HepG2 (cell line): ENCODE measurements around the gene CCT7. TPM values are rescaled to one million over a fixed set of nuclear protein-coding genes. Genes with fewer than 3 reads are reported as not detected.
A peak's percentile ranks its signal among the peaks of the same experiment; 100 is the strongest.

Source experiments
- FOXA1 ChIP-seq, 2 experiments: fragments of 450-650 bp in 1 of 2; sonication (generic) in 1 of 2; formaldehyde crosslinking in 1 of 2; IDR thresholded peaks; 2 replicates each; pipeline versions ENCODE4 v1.4.0 to v1.6.1; 2016 to 2020; ENCODE audit warnings: missing genetic modification reagents in 1 of 2
- FOXO4 ChIP-seq: sonication (generic); formaldehyde crosslinking; conservative IDR thresholded peaks from 2 replicates; pipeline ENCODE4 v1.8.1; 2023; ENCODE audit warnings: missing genetic modification reagents
- HCFC1 ChIP-seq: fragments of 150-350 bp; IDR thresholded peaks from 2 replicates; pipeline ENCODE4 v1.6.1; 2014; ENCODE audit warnings: low read depth, low read length
- KDM2A ChIP-seq: sonication (generic); formaldehyde crosslinking; IDR thresholded peaks from 2 replicates; pipeline ENCODE4 v1.4.0; 2020; ENCODE audit warnings: low read depth, missing genetic modification reagents, borderline replicate concordance
- MZF1 ChIP-seq: sonication (generic); formaldehyde crosslinking; IDR thresholded peaks from 2 replicates; pipeline ENCODE4 v1.8.1; 2023; ENCODE audit warnings: mild to moderate bottlenecking, missing genetic modification reagents, borderline replicate concordance
- NFE2L2 ChIP-seq: fragments of 150-350 bp; IDR thresholded peaks from 2 replicates; pipeline ENCODE4 v1.6.1; 2014; ENCODE audit warnings: low read length
- NR3C1 ChIP-seq: sonication (generic); formaldehyde crosslinking; IDR thresholded peaks from 2 replicates; pipeline ENCODE4 v1.4.0; 2020; ENCODE audit warnings: missing genetic modification reagents
- POLR2A ChIP-seq, 2 experiments: IDR thresholded peaks; 2 replicates each; pipeline ENCODE4 v1.6.1; 2011; ENCODE audit warnings: low read depth in 2 of 2, low read length in 2 of 2, mild to moderate bottlenecking in 1 of 2, moderate library complexity in 1 of 2; ENCODE audit not compliant: insufficient read depth in 1 of 2
- RCOR2 ChIP-seq: IDR thresholded peaks from 2 replicates; pipeline ENCODE4 v1.6.1; 2016; ENCODE audit warnings: missing biosample characterization, missing genetic modification reagents
- RFXANK ChIP-seq: IDR thresholded peaks from 2 replicates; pipeline ENCODE4 v1.6.1; 2016
- SIX4 ChIP-seq: sonication (generic); formaldehyde crosslinking; IDR thresholded peaks from 2 replicates; pipeline ENCODE4 v1.4.0; 2020; ENCODE audit warnings: missing genetic modification reagents
- SOX6 ChIP-seq, 2 experiments: fragments of 450-650 bp in 1 of 2; sonication (generic) in 1 of 2; formaldehyde crosslinking in 1 of 2; IDR thresholded peaks; 2 replicates each; pipeline versions ENCODE4 v1.4.0 to v1.6.1; 2017 to 2020; ENCODE audit warnings: antibody characterized with exemption in 1 of 2, mild to moderate bottlenecking in 1 of 2, missing genetic modification reagents in 1 of 2
- ZEB1 ChIP-seq: IDR thresholded peaks from 2 replicates; pipeline ENCODE4 v1.6.1; 2012; ENCODE audit warnings: mild to moderate bottlenecking, low read depth, inconsistent platforms; ENCODE audit not compliant: insufficient replicate concordance
- ZFX ChIP-seq: sonication (generic); formaldehyde crosslinking; IDR thresholded peaks from 2 replicates; pipeline ENCODE4 v1.4.0; 2020; ENCODE audit warnings: mild to moderate bottlenecking, low read depth, missing genetic modification reagents, moderate library complexity
- ZNF136 ChIP-seq: sonication (generic); formaldehyde crosslinking; IDR thresholded peaks from 2 replicates; pipeline ENCODE4 v1.8.1; 2022; ENCODE audit warnings: low read depth, mild to moderate bottlenecking, moderate library complexity, missing genetic modification reagents
- ZNF644 ChIP-seq: IDR thresholded peaks from 2 replicates; pipeline ENCODE4 v1.6.1; 2016; ENCODE audit warnings: low read depth
- ZNF790 ChIP-seq: sonication (generic); formaldehyde crosslinking; IDR thresholded peaks from 2 replicates; pipeline ENCODE4 v1.8.0; 2022; ENCODE audit warnings: missing genetic modification reagents, mild to moderate bottlenecking, borderline replicate concordance
- ZZZ3 ChIP-seq: sonication (generic); formaldehyde crosslinking; IDR thresholded peaks from 2 replicates; pipeline ENCODE4 v1.4.0; 2020; ENCODE audit warnings: missing genetic modification reagents, mild to moderate bottlenecking, borderline replicate concordance
- polyA plus RNA-seq, 8 experiments: library from polyadenylated mRNA; depleted of rRNA in 3 of 8; stranded (reverse) in 7 of 8; unstranded in 1 of 8; fragments of >200 nt; fragmentation: Illumina TruSeq in 4 of 8; extraction: Trizol in 4 of 8; gene quantifications; 2 replicates each; pipeline versions ENCODE4 v1.2.1 to v1.2.3, GENCODE V29; 2011 to 2016; ENCODE audit warnings: low read depth in 4 of 8, missing spikeins in 1 of 8, mixed read lengths in 1 of 8; ENCODE audit not compliant: insufficient read depth in 1 of 8
- total RNA-seq, 5 experiments: library from RNA; depleted of rRNA; stranded (reverse); fragments of >200 nt; fragmentation: Illumina TruSeq; extraction: Trizol; gene quantifications; 2 replicates each; pipeline ENCODE4 v1.2.3, GENCODE V29; 2016; ENCODE audit warnings: low read depth in 1 of 5
- TF ChIP-seq, protein P1 (sequence below): sonication (generic); formaldehyde crosslinking; IDR thresholded peaks from 2 replicates; pipeline ENCODE4 v1.9.0; 2021; ENCODE audit warnings: mild to moderate bottlenecking, missing genetic modification reagents
- TF ChIP-seq, protein P2 (sequence below): sonication (generic); formaldehyde crosslinking; IDR thresholded peaks from 2 replicates; pipeline ENCODE4 v1.4.0; 2020; ENCODE audit warnings: missing genetic modification reagents

The CCT7 gene
- total and polyA plus RNA-seq, 2 of the 13 experiments (the other 11 are each of a cell fraction or from before 2014, with no cell fraction given), result 347 to 517 TPM

DNA sequence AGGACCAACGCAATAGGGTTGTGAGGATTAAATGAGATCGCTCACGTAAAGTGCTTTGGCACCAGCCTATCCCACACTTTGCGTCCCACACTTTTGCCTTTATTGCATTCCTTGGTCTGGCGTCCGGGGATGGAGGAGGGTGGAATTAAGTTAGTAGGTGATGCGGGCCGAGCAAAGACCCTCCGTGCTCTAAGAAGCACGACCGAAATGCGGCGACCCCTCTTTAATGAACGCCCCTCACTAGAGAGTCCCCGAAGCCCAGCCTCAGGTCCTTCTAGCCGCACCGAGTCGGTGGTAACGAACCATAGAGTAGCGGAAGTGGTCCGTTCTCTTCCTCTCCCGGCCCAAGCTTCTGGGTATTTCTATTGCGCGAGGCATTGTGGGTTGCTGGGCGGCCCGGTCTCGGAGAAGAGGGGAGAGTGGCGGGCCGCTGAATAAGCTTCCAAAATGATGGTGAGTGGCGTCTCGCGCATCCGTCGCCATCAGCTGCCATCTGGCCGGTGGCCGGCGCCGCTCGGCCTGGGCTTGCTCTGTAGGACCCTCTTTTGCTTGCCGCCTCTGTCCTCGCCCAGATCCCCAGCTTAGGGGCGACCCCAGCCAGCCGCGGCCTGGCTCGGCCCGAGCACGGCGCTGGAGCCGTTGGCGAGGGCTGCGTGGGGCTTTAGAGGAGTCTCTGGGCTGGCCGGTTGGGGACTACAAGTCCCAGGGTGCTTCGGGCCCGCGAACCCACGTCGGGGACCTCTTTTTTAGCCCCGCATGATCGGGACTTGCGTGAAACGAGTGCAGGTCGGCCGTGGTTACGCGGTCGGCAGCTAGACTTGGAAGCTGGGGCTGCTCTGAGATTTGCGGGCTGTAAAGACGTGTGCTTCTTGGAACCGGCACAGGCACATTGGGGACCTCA lies at the start of gene CCT7 (continued):
- TF ChIP-seq, protein P1, sequence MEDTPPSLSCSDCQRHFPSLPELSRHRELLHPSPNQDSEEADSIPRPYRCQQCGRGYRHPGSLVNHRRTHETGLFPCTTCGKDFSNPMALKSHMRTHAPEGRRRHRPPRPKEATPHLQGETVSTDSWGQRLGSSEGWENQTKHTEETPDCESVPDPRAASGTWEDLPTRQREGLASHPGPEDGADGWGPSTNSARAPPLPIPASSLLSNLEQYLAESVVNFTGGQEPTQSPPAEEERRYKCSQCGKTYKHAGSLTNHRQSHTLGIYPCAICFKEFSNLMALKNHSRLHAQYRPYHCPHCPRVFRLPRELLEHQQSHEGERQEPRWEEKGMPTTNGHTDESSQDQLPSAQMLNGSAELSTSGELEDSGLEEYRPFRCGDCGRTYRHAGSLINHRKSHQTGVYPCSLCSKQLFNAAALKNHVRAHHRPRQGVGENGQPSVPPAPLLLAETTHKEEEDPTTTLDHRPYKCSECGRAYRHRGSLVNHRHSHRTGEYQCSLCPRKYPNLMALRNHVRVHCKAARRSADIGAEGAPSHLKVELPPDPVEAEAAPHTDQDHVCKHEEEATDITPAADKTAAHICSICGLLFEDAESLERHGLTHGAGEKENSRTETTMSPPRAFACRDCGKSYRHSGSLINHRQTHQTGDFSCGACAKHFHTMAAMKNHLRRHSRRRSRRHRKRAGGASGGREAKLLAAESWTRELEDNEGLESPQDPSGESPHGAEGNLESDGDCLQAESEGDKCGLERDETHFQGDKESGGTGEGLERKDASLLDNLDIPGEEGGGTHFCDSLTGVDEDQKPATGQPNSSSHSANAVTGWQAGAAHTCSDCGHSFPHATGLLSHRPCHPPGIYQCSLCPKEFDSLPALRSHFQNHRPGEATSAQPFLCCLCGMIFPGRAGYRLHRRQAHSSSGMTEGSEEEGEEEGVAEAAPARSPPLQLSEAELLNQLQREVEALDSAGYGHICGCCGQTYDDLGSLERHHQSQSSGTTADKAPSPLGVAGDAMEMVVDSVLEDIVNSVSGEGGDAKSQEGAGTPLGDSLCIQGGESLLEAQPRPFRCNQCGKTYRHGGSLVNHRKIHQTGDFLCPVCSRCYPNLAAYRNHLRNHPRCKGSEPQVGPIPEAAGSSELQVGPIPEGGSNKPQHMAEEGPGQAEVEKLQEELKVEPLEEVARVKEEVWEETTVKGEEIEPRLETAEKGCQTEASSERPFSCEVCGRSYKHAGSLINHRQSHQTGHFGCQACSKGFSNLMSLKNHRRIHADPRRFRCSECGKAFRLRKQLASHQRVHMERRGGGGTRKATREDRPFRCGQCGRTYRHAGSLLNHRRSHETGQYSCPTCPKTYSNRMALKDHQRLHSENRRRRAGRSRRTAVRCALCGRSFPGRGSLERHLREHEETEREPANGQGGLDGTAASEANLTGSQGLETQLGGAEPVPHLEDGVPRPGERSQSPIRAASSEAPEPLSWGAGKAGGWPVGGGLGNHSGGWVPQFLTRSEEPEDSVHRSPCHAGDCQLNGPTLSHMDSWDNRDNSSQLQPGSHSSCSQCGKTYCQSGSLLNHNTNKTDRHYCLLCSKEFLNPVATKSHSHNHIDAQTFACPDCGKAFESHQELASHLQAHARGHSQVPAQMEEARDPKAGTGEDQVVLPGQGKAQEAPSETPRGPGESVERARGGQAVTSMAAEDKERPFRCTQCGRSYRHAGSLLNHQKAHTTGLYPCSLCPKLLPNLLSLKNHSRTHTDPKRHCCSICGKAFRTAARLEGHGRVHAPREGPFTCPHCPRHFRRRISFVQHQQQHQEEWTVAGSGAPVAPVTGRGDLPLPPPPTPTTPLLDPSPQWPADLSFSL (CRISPR knock-in tag), result no peak; the same call in 1 of the 2 replicates
- TF ChIP-seq SIX4 (CRISPR knock-in tag) (peak; percentile 18; the same call in 1 of the 2 replicates), NFE2L2 (no peak), ZNF136 (peak; percentile 70), MZF1 (CRISPR knock-in tag) (peak; percentile 8; the same call in 1 of the 2 replicates), ZZZ3 (CRISPR knock-in tag) (peak; percentile 100; the same call in 1 of the 2 replicates), ZNF644 (CRISPR knock-in tag) (peak; percentile 37; the same call in 1 of the 2 replicates), RCOR2 (CRISPR knock-in tag) (no peak), RFXANK (CRISPR knock-in tag) (no peak), POLR2A (IDR thresholded peaks at IDR 0.05; ENCODE audit: insufficient read depth in 1 of 2, low read depth in 2 of 2, low read length in 2 of 2) (peak; percentile 97 to 98), ZNF790 (CRISPR knock-in tag) (0 out of 2 replicates have a peak, but pooled peaks have one; percentile 72), NR3C1 (CRISPR knock-in tag) (no peak), ZEB1 (peak; percentile 79), FOXO4 (0 out of 2 replicates have a peak, but pooled peaks have one; percentile 82), ZFX (peak; percentile 99), SOX6 (IDR thresholded peaks at IDR 0.05) (no peak), SOX6 (CRISPR knock-in tag; IDR thresholded peaks at IDR 0.05) (peak; percentile 67), FOXA1 (IDR thresholded peaks at IDR 0.05) (no peak), FOXA1 (CRISPR knock-in tag; IDR thresholded peaks at IDR 0.05) (no peak), KDM2A (CRISPR knock-in tag) (peak; percentile 96), HCFC1 (peak; percentile 75)
- TF ChIP-seq, protein P2, sequence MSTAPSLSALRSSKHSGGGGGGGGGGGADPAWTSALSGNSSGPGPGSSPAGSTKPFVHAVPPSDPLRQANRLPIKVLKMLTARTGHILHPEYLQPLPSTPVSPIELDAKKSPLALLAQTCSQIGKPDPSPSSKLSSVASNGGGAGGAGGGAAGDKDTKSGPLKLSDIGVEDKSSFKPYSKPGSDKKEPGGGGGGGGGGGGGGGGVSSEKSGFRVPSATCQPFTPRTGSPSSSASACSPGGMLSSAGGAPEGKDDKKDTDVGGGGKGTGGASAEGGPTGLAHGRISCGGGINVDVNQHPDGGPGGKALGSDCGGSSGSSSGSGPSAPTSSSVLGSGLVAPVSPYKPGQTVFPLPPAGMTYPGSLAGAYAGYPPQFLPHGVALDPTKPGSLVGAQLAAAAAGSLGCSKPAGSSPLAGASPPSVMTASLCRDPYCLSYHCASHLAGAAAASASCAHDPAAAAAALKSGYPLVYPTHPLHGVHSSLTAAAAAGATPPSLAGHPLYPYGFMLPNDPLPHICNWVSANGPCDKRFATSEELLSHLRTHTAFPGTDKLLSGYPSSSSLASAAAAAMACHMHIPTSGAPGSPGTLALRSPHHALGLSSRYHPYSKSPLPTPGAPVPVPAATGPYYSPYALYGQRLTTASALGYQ (CRISPR knock-in tag), result peak; percentile 64; the same call in 1 of the 2 replicates
